HepG2 (cell line): ENCODE measurements around the gene IMPDH2. TPM values are rescaled to one million over a fixed set of nuclear protein-coding genes. Genes with fewer than 3 reads are reported as not detected.

Source experiments
- AHR ChIP-seq: IDR thresholded peaks from 2 replicates; pipeline ENCODE4 v1.6.1; 2018; ENCODE audit warnings: missing genetic modification reagents, missing compliant biosample characterization
- EED ChIP-seq: sonication (generic); formaldehyde crosslinking; IDR thresholded peaks from 2 replicates; pipeline ENCODE4 v1.5.0; 2020; ENCODE audit warnings: mild to moderate bottlenecking, missing genetic modification reagents
- GMEB1 ChIP-seq: sonication (generic); formaldehyde crosslinking; IDR thresholded peaks from 2 replicates; pipeline ENCODE4 v1.5.1; 2020; ENCODE audit warnings: missing genetic modification reagents, mild to moderate bottlenecking, borderline replicate concordance
- GZF1 ChIP-seq: sonication (generic); formaldehyde crosslinking; IDR thresholded peaks from 2 replicates; pipeline ENCODE4 v1.5.1; 2020; ENCODE audit warnings: mild to moderate bottlenecking, missing genetic modification reagents
- HCFC1 ChIP-seq: fragments of 150-350 bp; IDR thresholded peaks from 2 replicates; pipeline ENCODE4 v1.6.1; 2014; ENCODE audit warnings: low read depth, low read length
- KLF6 ChIP-seq: IDR thresholded peaks from 2 replicates; pipeline ENCODE4 v1.8.0; 2016; ENCODE audit warnings: missing biosample characterization, missing genetic modification reagents
- MED1 ChIP-seq: sonication (generic); formaldehyde crosslinking; IDR thresholded peaks from 2 replicates; pipeline ENCODE4 v1.4.0; 2020; ENCODE audit warnings: missing genetic modification reagents
- NRL ChIP-seq: sonication (generic); formaldehyde crosslinking; IDR thresholded peaks from 2 replicates; pipeline ENCODE4 v1.5.0; 2020; ENCODE audit warnings: missing genetic modification reagents, mild to moderate bottlenecking, moderate library complexity, borderline replicate concordance
- POLR2G ChIP-seq: fragments of 200-400 bp; formaldehyde crosslinking; IDR thresholded peaks from 2 replicates; pipeline ENCODE4 v1.6.1; 2018; ENCODE audit warnings: mild to moderate bottlenecking, low read depth, low read length, moderate library complexity
- SCMH1 ChIP-seq: sonication (generic); formaldehyde crosslinking; IDR thresholded peaks from 2 replicates; pipeline ENCODE4 v1.9.0; 2021; ENCODE audit warnings: missing genetic modification reagents, mild to moderate bottlenecking, borderline replicate concordance
- SRF ChIP-seq: IDR thresholded peaks from 2 replicates; pipeline ENCODE4 v1.6.1; 2011; ENCODE audit warnings: mild to moderate bottlenecking, low read depth, low read length, moderate library complexity
- SRSF1 ChIP-seq: fragments of 200-400 bp; formaldehyde crosslinking; optimal IDR thresholded peaks from 2 replicates; pipeline ENCODE3; 2017; ENCODE audit warnings: mild to moderate bottlenecking, low read depth, low read length, moderate library complexity
- TFDP2 ChIP-seq: sonication (generic); formaldehyde crosslinking; IDR thresholded peaks from 2 replicates; pipeline ENCODE4 v1.4.0; 2020; ENCODE audit warnings: missing genetic modification reagents
- TRIM24 ChIP-seq: sonication (generic); formaldehyde crosslinking; IDR thresholded peaks from 2 replicates; pipeline ENCODE4 v1.8.0; 2022; ENCODE audit warnings: mild to moderate bottlenecking, missing genetic modification reagents
- ZBTB4 ChIP-seq: sonication (generic); formaldehyde crosslinking; IDR thresholded peaks from 2 replicates; pipeline ENCODE4 v1.4.0; 2020; ENCODE audit warnings: missing genetic modification reagents, mild to moderate bottlenecking, borderline replicate concordance
- ZNF101 ChIP-seq: sonication (generic); formaldehyde crosslinking; IDR thresholded peaks from 2 replicates; pipeline ENCODE4 v1.4.0; 2020; ENCODE audit warnings: mild to moderate bottlenecking, low read depth, missing genetic modification reagents, borderline replicate concordance
- ZNF234 ChIP-seq: sonication (generic); formaldehyde crosslinking; conservative IDR thresholded peaks from 2 replicates; pipeline ENCODE4 v1.5.1; 2020; ENCODE audit warnings: mild to moderate bottlenecking, missing genetic modification reagents
- ZNF275 ChIP-seq: sonication (generic); formaldehyde crosslinking; IDR thresholded peaks from 2 replicates; pipeline ENCODE4 v1.8.0; 2022; ENCODE audit warnings: missing genetic modification reagents, mild to moderate bottlenecking, inconsistent platforms, borderline replicate concordance
- ZNF33A ChIP-seq: sonication (generic); formaldehyde crosslinking; IDR thresholded peaks from 2 replicates; pipeline ENCODE4 v1.5.1; 2020; ENCODE audit warnings: missing genetic modification reagents, mild to moderate bottlenecking, moderate library complexity, borderline replicate concordance
- ZNF451 ChIP-seq: sonication (generic); formaldehyde crosslinking; IDR thresholded peaks from 2 replicates; pipeline ENCODE4 v1.5.0; 2020; ENCODE audit warnings: mild to moderate bottlenecking, missing genetic modification reagents
- polyA plus RNA-seq, 8 experiments: library from polyadenylated mRNA; depleted of rRNA in 3 of 8; stranded (reverse) in 7 of 8; unstranded in 1 of 8; fragments of >200 nt; fragmentation: Illumina TruSeq in 4 of 8; extraction: Trizol in 4 of 8; gene quantifications; 2 replicates each; pipeline versions ENCODE4 v1.2.1 to v1.2.3, GENCODE V29; 2011 to 2016; ENCODE audit warnings: low read depth in 4 of 8, missing spikeins in 1 of 8, mixed read lengths in 1 of 8; ENCODE audit not compliant: insufficient read depth in 1 of 8
- total RNA-seq, 5 experiments: library from RNA; depleted of rRNA; stranded (reverse); fragments of >200 nt; fragmentation: Illumina TruSeq; extraction: Trizol; gene quantifications; 2 replicates each; pipeline ENCODE4 v1.2.3, GENCODE V29; 2016; ENCODE audit warnings: low read depth in 1 of 5

IMPDH2 gene
- total and polyA plus RNA-seq, 2 of the 13 experiments (the other 11 are each of a cell fraction or from before 2014, with no cell fraction given) = 248 to 260 TPM

GRCh38 chr3:49021213-49021812 lies 7.9 kb downstream of the IMPDH2 start (continued):
- TF ChIP-seq POLR2G = peak; percentile 99
- TF ChIP-seq ZNF101 (CRISPR knock-in tag) = no peak
- no peak for TF ChIP-seq SCMH1 (CRISPR knock-in tag)
- no peak for TF ChIP-seq HCFC1
- peak; percentile 91 for TF ChIP-seq ZNF33A
- TF ChIP-seq TRIM24 (CRISPR knock-in tag) = no peak
- TF ChIP-seq GMEB1 (CRISPR knock-in tag) = no peak
- TF ChIP-seq ZNF275 = no peak
- TF ChIP-seq ZNF451 (CRISPR knock-in tag) = no peak; the same call in 1 of the 2 replicates
- peak; percentile 65 for TF ChIP-seq TFDP2 (CRISPR knock-in tag)
- TF ChIP-seq SRSF1 = peak; percentile 95
- no peak for TF ChIP-seq EED
- TF ChIP-seq AHR (CRISPR knock-in tag) = 0 out of 2 replicates have a peak, but pooled peaks have one; percentile 66
- TF ChIP-seq NRL (CRISPR knock-in tag) = no peak; the same call in 1 of the 2 replicates
- TF ChIP-seq KLF6 (CRISPR knock-in tag) = peak; percentile 83
- TF ChIP-seq GZF1 (CRISPR knock-in tag) = no peak
- peak; percentile 63 for TF ChIP-seq MED1 (CRISPR knock-in tag)
- no peak for TF ChIP-seq ZBTB4 (CRISPR knock-in tag)
- no peak; the same call in 1 of the 2 replicates for TF ChIP-seq ZNF234 (CRISPR knock-in tag)
- TF ChIP-seq SRF = no peak
